Right lobe of liver (tissue), 6 donors: Measurements from ENCODE around the gene SMS. TPM values are rescaled to one million over a fixed set of nuclear protein-coding genes. Genes with fewer than 3 reads are reported as not detected.

ENCODE experiments used
- ATAC-seq, 4 donors: fragments of 200-7000 bp; cut with Tn5 transposase; one replicate each; pipeline ENCODE4 v1.9.1; 2020; ENCODE audit warnings: mild to moderate bottlenecking in 4 of 4, moderate library complexity in 4 of 4
- DNase-seq, 3 donors: peaks; one replicate each; pipeline ENCODE4 v3.0.0-alpha.2; 2020
- H3K27ac ChIP-seq, 3 donors: fragments of 200-600 bp; one replicate each; pipeline ENCODE4 v1.8.0; 2022
- H3K27me3 ChIP-seq, 2 donors: fragments of 200-600 bp; one replicate each; pipeline ENCODE4 v1.8.0; 2022
- H3K36me3 ChIP-seq, 4 donors: fragments of 200-600 bp; sonication (generic) in 1 of 4; one replicate each; pipeline versions ENCODE4 v1.5.1 to v1.8.0; 2017 to 2022; ENCODE audit warnings: control low read depth in 1 of 4
- H3K4me1 ChIP-seq, 4 donors: fragments of 200-600 bp; sonication (generic) in 1 of 4; one replicate each; pipeline versions ENCODE4 v1.5.1 to v1.8.0; 2017 to 2022; ENCODE audit warnings: control low read depth in 1 of 4
- H3K4me3 ChIP-seq, 3 donors: fragments of 200-600 bp; one replicate each; pipeline ENCODE4 v1.8.0; 2022
- H3K9me3 ChIP-seq, 4 donors: fragments of 200-600 bp; sonication (generic) in 1 of 4; one replicate each; pipeline versions ENCODE4 v1.5.1 to v1.8.0; 2017 to 2022; ENCODE audit warnings: control low read depth in 1 of 4
- POLR2A ChIP-seq: fragments of 450-650 bp; IDR thresholded peaks from one replicate; pipeline ENCODE4 v1.6.1; 2017; ENCODE audit warnings: antibody characterized with exemption, mild to moderate bottlenecking
- WGBS: methylation state at CpG from one replicate; pipeline ENCODE4 v1.1.6; 2018; ENCODE audit warnings: low coverage, low lambda C conversion rate; ENCODE audit not compliant: insufficient coverage; ENCODE audit errors: missing lambda C conversion rate; 5-methylcytosine and 5-hydroxymethylcytosine counted together
- intact Hi-C, 2 donors: fragments of 100-400 bp; cut with DNase I; formaldehyde crosslinking; loops; one replicate each; pipeline versions ENCODE4 v1.11.2 to v1.14.1; 2022
- total RNA-seq, 6 experiments: library from RNA; depleted of rRNA in 2 of 6; stranded (reverse); fragments of >200 nt in 2 of 6; fragmentation: NEBNext Ultra II Directional in 3 of 6; extraction: Animal tissue kit (Norgen Biotek cat#: 25700) in 3 of 6; gene quantifications; one replicate each; pipeline versions ENCODE4 v1.1.0 to v1.2.4, GENCODE V29; 2016 to 2023
- TF ChIP-seq, protein P1 (sequence below), 4 donors: fragments of 200-600 bp in 3 of 4; fragments of 450-650 bp in 1 of 4; IDR thresholded peaks; one replicate each; pipeline versions ENCODE4 v1.5.1 to v1.8.0; 2016 to 2022; ENCODE audit warnings: antibody characterized with exemption in 4 of 4, mild to moderate bottlenecking in 2 of 4
- donor health status: DM: no; HTN: yes; CAD: no.
- donor health status: DM: no; HTN: no; CAD: no.
- donor health status: DM: no; HTN: no; CAD: no.
- donor health status: DM: no; HTN: yes; CAD: no.
- donor health status: DM: no; HTN: yes; CAD: no.

The SMS gene
- total RNA-seq, 6 experiments from 2014 or later, result 14.6 to 27.1 (median 21.9) TPM

GRCh38 chrX:21960569-21961541, 20.3 kb downstream of the SMS start:
- Histone ChIP-seq H3K27ac (no peak overlapping the region), H3K36me3 (no peaks in the 10 kb centered on the region), H3K4me1 (peaks cover 0 to 5% (median 0%) of the 10 kb centered on the region in 4 donors), H3K4me3 (no peak overlapping the region), H3K9me3 (no peaks in the 10 kb centered on the region), H3K27me3 (no peaks in the 10 kb centered on the region)
- TF ChIP-seq, protein P1, sequence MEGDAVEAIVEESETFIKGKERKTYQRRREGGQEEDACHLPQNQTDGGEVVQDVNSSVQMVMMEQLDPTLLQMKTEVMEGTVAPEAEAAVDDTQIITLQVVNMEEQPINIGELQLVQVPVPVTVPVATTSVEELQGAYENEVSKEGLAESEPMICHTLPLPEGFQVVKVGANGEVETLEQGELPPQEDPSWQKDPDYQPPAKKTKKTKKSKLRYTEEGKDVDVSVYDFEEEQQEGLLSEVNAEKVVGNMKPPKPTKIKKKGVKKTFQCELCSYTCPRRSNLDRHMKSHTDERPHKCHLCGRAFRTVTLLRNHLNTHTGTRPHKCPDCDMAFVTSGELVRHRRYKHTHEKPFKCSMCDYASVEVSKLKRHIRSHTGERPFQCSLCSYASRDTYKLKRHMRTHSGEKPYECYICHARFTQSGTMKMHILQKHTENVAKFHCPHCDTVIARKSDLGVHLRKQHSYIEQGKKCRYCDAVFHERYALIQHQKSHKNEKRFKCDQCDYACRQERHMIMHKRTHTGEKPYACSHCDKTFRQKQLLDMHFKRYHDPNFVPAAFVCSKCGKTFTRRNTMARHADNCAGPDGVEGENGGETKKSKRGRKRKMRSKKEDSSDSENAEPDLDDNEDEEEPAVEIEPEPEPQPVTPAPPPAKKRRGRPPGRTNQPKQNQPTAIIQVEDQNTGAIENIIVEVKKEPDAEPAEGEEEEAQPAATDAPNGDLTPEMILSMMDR (IDR thresholded peaks at IDR 0.05), result no peak
- no peak for TF ChIP-seq POLR2A
- DNase-seq (no peak), ATAC-seq (no peak)
- intact Hi-C loops, result no loop called here
- 49% methylated on average over 7 of the region's 7 CpGs for WGBS

GRCh38 chrX:21962361-21962760, 21.9 kb downstream of the SMS start:
- intact Hi-C loops, result no loop called here
- H3K27ac ChIP-seq, result no peak overlapping the region
- no peaks in the 10 kb centered on the region for H3K27me3 ChIP-seq
- ATAC-seq, result no peak
- no peaks in the 10 kb centered on the region for H3K36me3 ChIP-seq
- TF ChIP-seq, protein P1 (IDR thresholded peaks at IDR 0.05), result no peak
- no peak for TF ChIP-seq POLR2A
- no peaks in the 10 kb centered on the region for H3K9me3 ChIP-seq
- no peak for DNase-seq
- peaks cover 0 to 5% (median 0%) of the 10 kb centered on the region in 4 donors for H3K4me1 ChIP-seq
- H3K4me3 ChIP-seq, result no peak overlapping the region

DNA sequence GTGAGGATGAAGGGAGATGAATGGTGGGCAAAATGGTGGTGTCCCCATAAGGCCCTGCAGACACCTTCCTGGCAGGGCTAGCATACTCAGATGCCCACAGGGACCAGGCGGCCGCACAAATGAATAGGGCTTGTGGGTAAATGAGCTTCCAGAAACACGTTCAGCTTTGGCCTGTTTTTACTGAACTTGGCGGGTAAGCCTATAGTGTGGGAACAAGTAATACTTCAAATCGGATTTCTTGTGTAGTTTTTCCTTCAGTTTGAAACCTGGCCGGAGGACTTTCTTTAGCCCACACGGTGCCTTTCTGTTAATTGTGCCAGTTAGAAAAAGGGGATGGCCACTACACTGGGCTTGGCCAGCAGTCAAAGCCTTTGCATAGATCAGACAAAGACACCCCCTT, 22.8 kb downstream of the SMS start:
- intact Hi-C loops, result no loop called here
- DNase-seq (no peak), ATAC-seq (no peak)
- Histone ChIP-seq H3K9me3 (no peaks in the 10 kb centered on the region), H3K27ac (no peak overlapping the region), H3K4me3 (no peak overlapping the region), H3K27me3 (no peaks in the 10 kb centered on the region), H3K4me1 (peaks cover 0 to 5% (median 0%) of the 10 kb centered on the region in 4 donors), H3K36me3 (no peaks in the 10 kb centered on the region)
- WGBS, result 83% methylated on average over 2 of the region's 7 CpGs
- TF ChIP-seq POLR2A, result no peak
- TF ChIP-seq, protein P1 (IDR thresholded peaks at IDR 0.05), result no peak

GRCh38 chrX:21963731-21964405, 23.4 kb downstream of the SMS start:
- TF ChIP-seq, protein P1 (IDR thresholded peaks at IDR 0.05), result no peak
- no peak for TF ChIP-seq POLR2A
- Histone ChIP-seq H3K4me1 (peaks cover 0 to 5% (median 0%) of the 10 kb centered on the region in 4 donors), H3K9me3 (no peaks in the 10 kb centered on the region), H3K27ac (no peak overlapping the region), H3K36me3 (no peaks in the 10 kb centered on the region), H3K27me3 (no peaks in the 10 kb centered on the region), H3K4me3 (no peak overlapping the region)
- ATAC-seq, result peak; percentile 56 to 80 (median 74)
- intact Hi-C loops, result no loop called here
- no peak for DNase-seq
- WGBS, result 80% methylated on average over 5 of the region's 8 CpGs
